Endothelial cell of umbilical vein (primary cell): ENCODE measurements around the gene DPF3. TPM values are rescaled to one million over a fixed set of nuclear protein-coding genes. Genes with fewer than 3 reads are reported as not detected.

Source experiments
- BruUV-seq: library from RNA; stranded (reverse); fragments of 400-500 nt; replicated peaks from 2 replicates; lab custom pipeline; 2021; lab: Mats Ljungman, UMichigan
- CTCF ChIA-PET: fragments of 300-600, 350-600 bp; sonication (Branson Sonifier 250); formaldehyde crosslinking; loops from one replicate; lab custom pipeline; 2021; ENCODE audit warnings: antibody characterized with exemption, inconsistent platforms; lab: Charles Lee
- POLR2A ChIA-PET: fragments of 300-600, 350-600 bp; sonication (Branson Sonifier 250); formaldehyde crosslinking; loops from one replicate; lab custom pipeline; 2021; ENCODE audit warnings: antibody characterized with exemption, inconsistent platforms; lab: Charles Lee
- DNase-seq: peaks from one replicate; pipeline ENCODE4 v3.0.0-alpha.2; 2011; ENCODE audit warnings: low read depth, low spot score
- FAIRE-seq: peaks from 2 replicates; lab custom pipeline; 2011; peaks lifted over from hg19 to GRCh38; lab: Jason Lieb, UNC
- H2AFZ ChIP-seq: 2 replicates; pipeline ENCODE4 v1.6.0; 2012; ENCODE audit warnings: low read depth, low read length, control low read depth, inconsistent platforms
- H3K27ac ChIP-seq: 2 replicates; pipeline ENCODE4 v1.5.1; 2011; ENCODE audit warnings: low read depth, mild to moderate bottlenecking, control low read depth, low read length, moderate library complexity; ENCODE audit not compliant: insufficient read depth
- H3K27me3 ChIP-seq, 2 experiments: 2 replicates each; pipeline versions ENCODE4 v1.6.0 to v1.6.1; 2011; ENCODE audit warnings: low read length in 2 of 2, mixed read lengths in 1 of 2; ENCODE audit not compliant: control insufficient read depth in 2 of 2, insufficient read depth in 2 of 2
- H3K36me3 ChIP-seq, 2 experiments: 2 replicates in 1 of 2; 3 replicates in 1 of 2; pipeline ENCODE4 v1.5.1; 2011; ENCODE audit warnings: low read length in 2 of 2, mild to moderate bottlenecking in 1 of 2, moderate library complexity in 1 of 2; ENCODE audit not compliant: control insufficient read depth in 2 of 2, insufficient read depth in 2 of 2; ENCODE audit errors: extremely low read depth in 1 of 2
- H3K4me1 ChIP-seq: 3 replicates; pipeline ENCODE4 v1.5.1; 2011; ENCODE audit warnings: mild to moderate bottlenecking, low read length; ENCODE audit not compliant: control insufficient read depth, insufficient read depth; ENCODE audit errors: extremely low read depth
- H3K4me2 ChIP-seq: 2 replicates; pipeline ENCODE4 v1.6.1; 2011; ENCODE audit warnings: low read length, control low read depth, mixed read lengths; ENCODE audit not compliant: insufficient read depth
- H3K4me3 ChIP-seq, 3 experiments: fragments of 200-600 bp in 1 of 3; sonication (generic), shearing (Covaris generic) in 1 of 3; replicated peaks in 1 of 3; 2 replicates each; pipeline ENCODE4 v1.5.1; 2011 to 2016; ENCODE audit warnings: control low read depth in 3 of 3, low read length in 3 of 3, mild to moderate bottlenecking in 2 of 3, inconsistent platforms in 1 of 3, low read depth in 1 of 3, moderate library complexity in 1 of 3; ENCODE audit not compliant: insufficient read depth in 1 of 3
- H3K79me2 ChIP-seq: 2 replicates; pipeline ENCODE4 v1.6.0; 2012; ENCODE audit warnings: low read length, inconsistent platforms; ENCODE audit not compliant: control insufficient read depth, insufficient read depth
- H3K9ac ChIP-seq: replicated peaks from 2 replicates; pipeline ENCODE3; 2011; ENCODE audit warnings: low read length, control low read depth; ENCODE audit not compliant: insufficient read depth; ENCODE audit errors: extremely low read depth
- H3K9me1 ChIP-seq: replicated peaks from 3 replicates; pipeline ENCODE4 v1.6.0; 2011; ENCODE audit warnings: mild to moderate bottlenecking, low read length; ENCODE audit not compliant: control insufficient read depth, insufficient read depth; ENCODE audit errors: extremely low read depth
- H3K9me3 ChIP-seq: replicated peaks from 2 replicates; pipeline ENCODE4 v1.5.1; 2012; ENCODE audit warnings: low read length, inconsistent platforms; ENCODE audit not compliant: control insufficient read depth, insufficient read depth
- H4K20me1 ChIP-seq: replicated peaks from 2 replicates; pipeline ENCODE3; 2011; ENCODE audit warnings: mild to moderate bottlenecking, low read length; ENCODE audit not compliant: control insufficient read depth, insufficient read depth; ENCODE audit errors: extremely low read depth
- CTCF ChIP-seq, 2 donors: IDR thresholded peaks; 1 replicate in 1 of 2; 2 replicates in 1 of 2; pipeline ENCODE4 v1.5.1; 2011; ENCODE audit warnings: low read length in 2 of 2, mild to moderate bottlenecking in 2 of 2, moderate library complexity in 2 of 2, control low read depth in 1 of 2, inconsistent platforms in 1 of 2, low read depth in 1 of 2; ENCODE audit not compliant: insufficient read depth in 1 of 2; ENCODE audit errors: extremely low read depth in 1 of 2
- EZH2 ChIP-seq: IDR thresholded peaks from 2 replicates; pipeline ENCODE4 v1.6.1; 2012; ENCODE audit warnings: borderline replicate concordance, low read depth, mild to moderate bottlenecking, moderate library complexity, low read length, inconsistent platforms; ENCODE audit not compliant: severe bottlenecking
- FOS ChIP-seq: IDR thresholded peaks from 2 replicates; pipeline ENCODE4 v1.6.1; 2011; ENCODE audit warnings: mild to moderate bottlenecking, low read length, moderate library complexity, borderline replicate concordance; ENCODE audit not compliant: insufficient read depth
- GATA2 ChIP-seq: IDR thresholded peaks from 2 replicates; pipeline ENCODE4 v1.7.0; 2011; ENCODE audit warnings: low read depth, mild to moderate bottlenecking, moderate library complexity, mixed read lengths, low read length; ENCODE audit not compliant: insufficient read length, insufficient read depth
- JUN ChIP-seq: IDR thresholded peaks from 2 replicates; pipeline ENCODE4 v1.6.1; 2011; ENCODE audit warnings: borderline replicate concordance, low read depth; ENCODE audit not compliant: insufficient read length, insufficient read depth
- MAX ChIP-seq: IDR thresholded peaks from 2 replicates; pipeline ENCODE4 v1.6.1; 2011; ENCODE audit not compliant: insufficient read depth, insufficient read length
- MYC ChIP-seq: IDR thresholded peaks from one replicate; pipeline ENCODE4 v1.6.1; 2011; ENCODE audit warnings: mild to moderate bottlenecking, low read depth, low read length
- POLR2A ChIP-seq: IDR thresholded peaks from 2 replicates; pipeline ENCODE4 v1.6.1; 2012; ENCODE audit warnings: low read depth, mild to moderate bottlenecking, control low read depth, low read length
- POLR2AphosphoS5 ChIP-seq: IDR thresholded peaks from 2 replicates; pipeline ENCODE4 v1.6.1; 2012; ENCODE audit warnings: low read depth, mild to moderate bottlenecking, control low read depth, low read length, moderate library complexity; ENCODE audit not compliant: insufficient read depth
- dilution Hi-C: fragments of 300-500 bp; cut with MboI; formaldehyde crosslinking; loops from one replicate; pipeline ENCODE4 v1.15.0; 2019; ENCODE audit warnings: low sequenced_read_pairs; ENCODE audit not compliant: extremely low pct_ligation_motif_present
- intact Hi-C: fragments of 100-400 bp; cut with micrococcal nuclease; formaldehyde crosslinking; loops from one replicate; pipeline ENCODE4 v1.10.0; 2022
- polyA plus RNA-seq, 4 experiments: library from polyadenylated mRNA; depleted of rRNA in 3 of 4; stranded (reverse) in 3 of 4; unstranded in 1 of 4; fragments of >200 nt; gene quantifications; 2 replicates each; pipeline versions ENCODE4 v1.2.1 to v1.2.3, GENCODE V29; 2011 to 2012; ENCODE audit warnings: missing spikeins in 1 of 4
- total RNA-seq: library from RNA; stranded (reverse); gene quantifications from 2 replicates; pipeline ENCODE4 v1.2.3, GENCODE V29; 2021

DPF3 gene
- total and polyA plus RNA-seq, 2 donors (not counting 3 experiments of a cell fraction or from before 2014, with no cell fraction given): 2.4 to 3.5 TPM

- no peaks in the 10 kb centered on the region for H3K4me1 ChIP-seq
- FAIRE-seq (no peak), DNase-seq (no peak)
- H3K9me1 ChIP-seq: no peaks in the 10 kb centered on the region
- no peaks in the 10 kb centered on the region for H3K79me2 ChIP-seq
- no peak overlapping the region for H2AFZ ChIP-seq
- CTCF ChIA-PET: interaction anchor here (0.7 to 1.1 kb wide), 2 partner anchors 24 to 260 kb away, joined by 3 to 4 read pairs; no protein-coding TSS in a partner anchor
- dilution Hi-C loops (no loop called here), intact Hi-C loops (no loop called here)
- no peaks in the 10 kb centered on the region for H3K27me3 ChIP-seq
- no peak overlapping the region for H3K9ac ChIP-seq
- no peak overlapping the region for H3K4me3 ChIP-seq
- BruUV-seq: no TSS peak
- H3K36me3 ChIP-seq: no peaks in the 10 kb centered on the region
- TF ChIP-seq FOS: no peak
- no peak for TF ChIP-seq GATA2
- TF ChIP-seq CTCF (IDR thresholded peaks at IDR 0.05; ENCODE audit: extremely low read depth in 1 of 2, insufficient read depth in 1 of 2, low read depth in 1 of 2, low read length in 2 of 2): no peak
- no peak for TF ChIP-seq POLR2A
- no peak for TF ChIP-seq MYC
- no peak for TF ChIP-seq JUN
- no peak for TF ChIP-seq EZH2
- no peak for TF ChIP-seq POLR2AphosphoS5
- TF ChIP-seq MAX: no peak
- POLR2A ChIA-PET: no interaction called here
- H3K9me3 ChIP-seq: no peaks in the 10 kb centered on the region
- no peak overlapping the region for H3K27ac ChIP-seq
- H3K4me2 ChIP-seq: no peak overlapping the region
- H4K20me1 ChIP-seq: no peaks in the 10 kb centered on the region
Observed at GRCh38 chr14:72774141-72774540, 119.8 kb downstream of the DPF3 start.
